HCT116 (cell line): ENCODE measurements around the gene RAC2. TPM values are rescaled to one million over a fixed set of nuclear protein-coding genes. Genes with fewer than 3 reads are reported as not detected.
A peak's percentile ranks its signal among the peaks of the same experiment; 100 is the strongest.

ENCODE experiments used
- ATAC-seq: fragments of 200-7000 bp; cut with Tn5 transposase; 2 replicates; pipeline ENCODE4 v1.9.1; 2020; ENCODE audit warnings: mild to moderate bottlenecking, moderate library complexity
- BruUV-seq: library from RNA; stranded (reverse); fragments of 400-500 nt; replicated peaks from 2 replicates; lab custom pipeline; 2021; lab: Mats Ljungman, UMichigan
- CTCF ChIA-PET: fragments of 300-600 bp; sonication (Branson Sonifier 250); formaldehyde crosslinking; loops from one replicate; lab custom pipeline; 2021; ENCODE audit warnings: antibody characterized with exemption; lab: Charles Lee
- POLR2A ChIA-PET: fragments of 300-600, 350-600 bp; sonication (Branson Sonifier 250); formaldehyde crosslinking; loops from one replicate; lab custom pipeline; 2021; ENCODE audit warnings: antibody characterized with exemption; lab: Charles Lee
- RAD21 ChIA-PET, 2 experiments: fragments of 300-600 bp; sonication (Branson Sonifier 250); formaldehyde crosslinking; loops; one replicate each; lab custom pipeline; 2023; ENCODE audit warnings: low total read pairs in 2 of 2; ENCODE audit not compliant: uncharacterized antibody in 2 of 2, unreplicated experiment in 2 of 2, low non-redundant PET in 1 of 2; lab: Charles Lee
- DNase-seq: peaks from one replicate; pipeline ENCODE4 v3.0.0-alpha.2; 2010; ENCODE audit warnings: low read depth, low spot score
- H2AFZ ChIP-seq: fragments of 200-600 bp; shearing (Covaris generic), sonication (generic); 2 replicates; pipeline ENCODE4 v1.6.1; 2017; ENCODE audit warnings: low read depth, mixed run types, mixed read lengths, antibody characterized with exemption, low read length; ENCODE audit not compliant: poor library complexity, severe bottlenecking
- H3K27ac ChIP-seq: 2 replicates; pipeline ENCODE4 v1.5.1; 2012; ENCODE audit warnings: low read depth, low read length
- H3K27me3 ChIP-seq: fragments of 200-600 bp; sonication (generic); 2 replicates; pipeline ENCODE4 v1.6.1; 2016; ENCODE audit warnings: mixed run types, low read length, mixed read lengths; ENCODE audit not compliant: insufficient read depth
- H3K36me3 ChIP-seq, 2 experiments: fragments of 200-500 bp in 1 of 2; fragments of 200-600 bp in 1 of 2; sonication (Bioruptor generic) in 1 of 2; sonication (generic) in 1 of 2; 2 replicates each; pipeline versions ENCODE4 v1.5.1 to v1.6.1; 2014 to 2016; ENCODE audit warnings: low read length in 2 of 2, inconsistent platforms in 1 of 2, mixed read lengths in 1 of 2, mixed run types in 1 of 2; ENCODE audit not compliant: insufficient read depth in 2 of 2, control insufficient read depth in 1 of 2
- H3K4me1 ChIP-seq, 2 experiments: fragments of 200-600 bp in 1 of 2; sonication (generic) in 1 of 2; 2 replicates each; pipeline versions ENCODE4 v1.5.1 to v1.6.1; 2012 to 2017; ENCODE audit warnings: low read length in 2 of 2, inconsistent platforms in 1 of 2, mild to moderate bottlenecking in 1 of 2, mixed read lengths in 1 of 2, mixed run types in 1 of 2, moderate library complexity in 1 of 2; ENCODE audit not compliant: insufficient read depth in 2 of 2, control insufficient read depth in 1 of 2
- H3K4me2 ChIP-seq: fragments of 200-600 bp; sonication (generic); 2 replicates; pipeline ENCODE4 v1.6.1; 2017; ENCODE audit warnings: mixed run types, low read length, mixed read lengths
- H3K4me3 ChIP-seq, 2 experiments: fragments of 200-600 bp in 1 of 2; sonication (generic) in 1 of 2; replicated peaks in 1 of 2; 2 replicates each; pipeline ENCODE4 v1.5.1; 2011 to 2016; ENCODE audit warnings: low read length in 2 of 2, control low read depth in 1 of 2, low read depth in 1 of 2, mild to moderate bottlenecking in 1 of 2, mixed read lengths in 1 of 2, mixed run types in 1 of 2
- H3K79me2 ChIP-seq: fragments of 200-600 bp; sonication (generic); 2 replicates; pipeline ENCODE4 v1.6.1; 2017; ENCODE audit warnings: mild to moderate bottlenecking, mixed run types, low read length, moderate library complexity, mixed read lengths; ENCODE audit not compliant: insufficient read depth
- H3K9ac ChIP-seq: fragments of 200-600 bp; sonication (generic); 2 replicates; pipeline ENCODE4 v1.6.1; 2016; ENCODE audit warnings: low read length, mixed read lengths
- H3K9me2 ChIP-seq: fragments of 200-600 bp; sonication (generic), shearing (Covaris generic); 2 replicates; pipeline ENCODE4 v1.6.1; 2017; ENCODE audit warnings: mixed run types, mild to moderate bottlenecking, moderate library complexity; ENCODE audit not compliant: insufficient read depth
- H3K9me3 ChIP-seq, 2 experiments: fragments of 200-500 bp in 1 of 2; fragments of 200-600 bp in 1 of 2; sonication (Bioruptor generic) in 1 of 2; sonication (generic) in 1 of 2; 2 replicates each; pipeline ENCODE4 v1.6.1; 2014 to 2017; ENCODE audit warnings: low read length in 2 of 2, mixed read lengths in 2 of 2, inconsistent platforms in 1 of 2, low read depth in 1 of 2, mild to moderate bottlenecking in 1 of 2, mixed run types in 1 of 2, moderate library complexity in 1 of 2; ENCODE audit not compliant: control insufficient read depth in 1 of 2, insufficient read depth in 1 of 2
- H4K20me1 ChIP-seq: fragments of 200-600 bp; sonication (generic), shearing (Covaris generic); 2 replicates; pipeline ENCODE4 v1.6.1; 2017; ENCODE audit warnings: mixed run types, mild to moderate bottlenecking, moderate library complexity; ENCODE audit not compliant: insufficient read depth
- ELF1 ChIP-seq: IDR thresholded peaks from 2 replicates; pipeline ENCODE4 v1.6.1; 2012; ENCODE audit warnings: low read depth, borderline replicate concordance
- FOSL1 ChIP-seq: IDR thresholded peaks from 2 replicates; pipeline ENCODE4 v1.6.1; 2012; ENCODE audit warnings: low read depth
- POLR2AphosphoS5 ChIP-seq: IDR thresholded peaks from 2 replicates; pipeline ENCODE4 v1.6.1; 2011; ENCODE audit warnings: mild to moderate bottlenecking, low read depth, low read length, moderate library complexity
- RAD21 ChIP-seq: IDR thresholded peaks from 2 replicates; pipeline ENCODE4 v1.6.1; 2012; ENCODE audit warnings: low read depth, mild to moderate bottlenecking
- SIN3A ChIP-seq: IDR thresholded peaks from 2 replicates; pipeline ENCODE4 v1.6.1; 2012; ENCODE audit warnings: low read depth
- SP1 ChIP-seq: IDR thresholded peaks from 2 replicates; pipeline ENCODE4 v1.6.1; 2012; ENCODE audit warnings: low read depth
- YY1 ChIP-seq: IDR thresholded peaks from 2 replicates; pipeline ENCODE4 v1.6.1; 2011; ENCODE audit warnings: low read length, low read depth, moderate library complexity, mild to moderate bottlenecking; ENCODE audit not compliant: insufficient replicate concordance; ENCODE audit errors: extremely low read depth
- ZFX ChIP-seq: fragments of 450-650 bp; IDR thresholded peaks from 2 replicates; pipeline ENCODE4 v1.6.1; 2017
- ZNF274 ChIP-seq: fragments of 200-500 bp; sonication (Bioruptor generic); IDR thresholded peaks from 2 replicates; pipeline ENCODE4 v1.6.1; 2014; ENCODE audit warnings: mild to moderate bottlenecking, low read depth, low read length, inconsistent platforms
- intact Hi-C: fragments of 100-400 bp; cut with micrococcal nuclease; formaldehyde crosslinking; loops from 2 replicates; pipeline ENCODE4 v1.10.0; 2022
- total RNA-seq: library from RNA; stranded (reverse); gene quantifications from one replicate; pipeline ENCODE4 v1.2.1, GENCODE V29; 2021; ENCODE audit not compliant: unreplicated experiment
- TF ChIP-seq, protein P1 (sequence below): IDR thresholded peaks from 2 replicates; pipeline ENCODE4 v1.6.1; 2012
- TF ChIP-seq, protein P2 (sequence below), 3 experiments: fragments of 200-600 bp in 1 of 3; sonication (generic) in 1 of 3; IDR thresholded peaks in 2 of 3; conservative IDR thresholded peaks in 1 of 3; 2 replicates each; pipeline ENCODE4 v1.5.1; 2012 to 2017; ENCODE audit warnings: low read depth in 2 of 3, low read length in 2 of 3, antibody characterized with exemption in 1 of 3, borderline replicate concordance in 1 of 3, control low read depth in 1 of 3, mild to moderate bottlenecking in 1 of 3, mixed read lengths in 1 of 3, mixed run types in 1 of 3, moderate library complexity in 1 of 3; ENCODE audit not compliant: insufficient read depth in 1 of 3
- TF ChIP-seq, protein P3 (sequence below): IDR thresholded peaks from 2 replicates; pipeline ENCODE4 v1.6.1; 2012
- TF ChIP-seq, protein P4 (sequence below): IDR thresholded peaks from 2 replicates; pipeline ENCODE4 v1.6.1; 2012; ENCODE audit warnings: low read depth

Gene RAC2
- total RNA-seq, 1 experiment from 2014 or later, result 62.0 TPM

DNA sequence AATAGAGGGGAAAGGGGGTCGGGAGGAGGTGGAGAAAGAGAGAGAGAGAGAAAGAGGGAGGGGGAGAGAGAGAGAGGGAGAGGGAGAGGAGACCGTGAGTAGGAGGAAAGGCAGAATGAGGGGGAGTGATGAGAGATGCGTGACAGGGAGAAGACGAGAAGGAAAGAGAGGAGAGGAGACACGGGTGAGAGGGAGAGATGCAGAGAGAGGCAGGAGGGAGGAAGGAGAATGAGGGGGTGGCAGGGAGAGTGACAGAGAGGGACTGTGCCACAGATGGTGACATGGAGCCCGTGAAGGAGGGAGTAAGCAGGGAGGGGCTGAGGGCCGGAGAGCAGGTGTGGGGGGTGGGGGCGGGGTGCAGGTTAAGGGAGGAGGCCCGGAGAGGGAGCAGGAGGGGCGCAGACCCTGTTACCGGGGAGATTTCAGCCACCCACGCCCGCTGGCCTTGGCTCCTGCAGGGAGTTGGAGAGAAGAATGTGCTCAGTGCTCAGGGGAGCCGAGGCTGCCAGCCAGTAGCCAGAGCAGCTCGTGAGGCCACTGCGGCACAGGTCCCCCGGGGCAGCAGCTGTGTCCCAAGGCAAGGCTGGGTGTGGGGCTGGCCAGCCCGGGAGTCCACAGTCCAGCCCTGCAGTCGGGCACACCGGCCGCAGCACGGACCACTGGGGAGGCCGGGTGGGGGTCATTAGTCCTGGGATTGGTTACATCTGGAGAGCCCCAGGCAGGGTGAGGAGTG is 31.7 kb downstream of the RAC2 start, which contains the start of gene SSTR3:
TSS of gene SSTR3 (minus strand) at position 304 of the 733 bp plus-strand sequence. CDS start 4,674 bp downstream, outside the sequence.
- H3K4me1 ChIP-seq, result no peaks in the 10 kb centered on the region
- no peak for TF ChIP-seq YY1
- TF ChIP-seq ELF1, result no peak
- TF ChIP-seq, protein P1, sequence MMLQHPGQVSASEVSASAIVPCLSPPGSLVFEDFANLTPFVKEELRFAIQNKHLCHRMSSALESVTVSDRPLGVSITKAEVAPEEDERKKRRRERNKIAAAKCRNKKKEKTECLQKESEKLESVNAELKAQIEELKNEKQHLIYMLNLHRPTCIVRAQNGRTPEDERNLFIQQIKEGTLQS, result no peak
- TF ChIP-seq ZFX, result no peak
- POLR2A ChIA-PET, result no interaction called here
- no TSS peak for BruUV-seq
- H3K27me3 ChIP-seq, result no peaks in the 10 kb centered on the region
- no peak within 1 kb of the TSS for H3K9ac ChIP-seq
- H3K9me2 ChIP-seq, result no peaks in the 10 kb centered on the region
- H3K27ac ChIP-seq, result no peak within 1 kb of the TSS
- DNase-seq, result no peak
- no peaks in the 10 kb centered on the region for H3K9me3 ChIP-seq
- 0 out of 2 replicates have a peak, but pooled peaks have one; percentile 17 for ATAC-seq
- no peaks in the 10 kb centered on the region for H3K79me2 ChIP-seq
- H3K4me2 ChIP-seq, result no peak within 1 kb of the TSS
- RAD21 ChIA-PET, result no interaction called here
- H4K20me1 ChIP-seq, result no peaks in the 10 kb centered on the region
- CTCF ChIA-PET, result no interaction called here
- intact Hi-C loops, result no loop called here
- no peak within 1 kb of the TSS for H3K4me3 ChIP-seq
- no peak within 1 kb of the TSS for H2AFZ ChIP-seq
- no peaks in the 10 kb centered on the region for H3K36me3 ChIP-seq

DNA sequence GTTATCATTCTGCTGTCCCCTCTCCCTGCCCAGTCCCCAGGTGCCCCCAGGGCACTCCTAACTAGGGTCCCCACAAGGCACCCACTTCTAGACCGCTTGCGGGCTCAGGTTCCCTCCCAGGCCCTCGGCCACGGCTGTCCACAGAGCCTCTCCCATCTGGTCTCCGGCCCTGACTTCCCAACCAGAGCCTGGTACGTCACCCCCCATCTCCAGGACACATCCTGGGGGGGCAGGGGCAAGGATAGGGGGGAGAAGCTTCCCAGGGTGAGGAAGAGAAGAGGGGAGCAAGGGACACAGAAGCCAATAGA is 32.2 kb downstream of the RAC2 start:
- BruUV-seq, result no TSS peak
- intact Hi-C loops, result no loop called here
- H2AFZ ChIP-seq, result no peak overlapping the region
- H3K4me3 ChIP-seq, result no peak overlapping the region
- H3K4me1 ChIP-seq, result no peaks in the 10 kb centered on the region
- H3K9me3 ChIP-seq, result no peaks in the 10 kb centered on the region
- no peaks in the 10 kb centered on the region for H3K9me2 ChIP-seq
- DNase-seq (no peak), ATAC-seq (no peak)
- no peaks in the 10 kb centered on the region for H3K36me3 ChIP-seq
- no peaks in the 10 kb centered on the region for H3K79me2 ChIP-seq
- RAD21 ChIA-PET, result no interaction called here
- POLR2A ChIA-PET, result no interaction called here
- CTCF ChIA-PET, result no interaction called here
- H3K27me3 ChIP-seq, result no peaks in the 10 kb centered on the region
- no peak overlapping the region for H3K27ac ChIP-seq
- H4K20me1 ChIP-seq, result no peaks in the 10 kb centered on the region
- H3K4me2 ChIP-seq, result no peak overlapping the region
- H3K9ac ChIP-seq, result no peak overlapping the region
- no peak for TF ChIP-seq ZNF274
- TF ChIP-seq, protein P2, sequence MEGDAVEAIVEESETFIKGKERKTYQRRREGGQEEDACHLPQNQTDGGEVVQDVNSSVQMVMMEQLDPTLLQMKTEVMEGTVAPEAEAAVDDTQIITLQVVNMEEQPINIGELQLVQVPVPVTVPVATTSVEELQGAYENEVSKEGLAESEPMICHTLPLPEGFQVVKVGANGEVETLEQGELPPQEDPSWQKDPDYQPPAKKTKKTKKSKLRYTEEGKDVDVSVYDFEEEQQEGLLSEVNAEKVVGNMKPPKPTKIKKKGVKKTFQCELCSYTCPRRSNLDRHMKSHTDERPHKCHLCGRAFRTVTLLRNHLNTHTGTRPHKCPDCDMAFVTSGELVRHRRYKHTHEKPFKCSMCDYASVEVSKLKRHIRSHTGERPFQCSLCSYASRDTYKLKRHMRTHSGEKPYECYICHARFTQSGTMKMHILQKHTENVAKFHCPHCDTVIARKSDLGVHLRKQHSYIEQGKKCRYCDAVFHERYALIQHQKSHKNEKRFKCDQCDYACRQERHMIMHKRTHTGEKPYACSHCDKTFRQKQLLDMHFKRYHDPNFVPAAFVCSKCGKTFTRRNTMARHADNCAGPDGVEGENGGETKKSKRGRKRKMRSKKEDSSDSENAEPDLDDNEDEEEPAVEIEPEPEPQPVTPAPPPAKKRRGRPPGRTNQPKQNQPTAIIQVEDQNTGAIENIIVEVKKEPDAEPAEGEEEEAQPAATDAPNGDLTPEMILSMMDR (IDR thresholded peaks at IDR 0.05 in 2 of 3, conservative IDR thresholded peaks at IDR 0.05 in 1 of 3; ENCODE audit: borderline replicate concordance in 1 of 3, insufficient read depth in 1 of 3, low read depth in 2 of 3, low read length in 2 of 3), result no peak
- TF ChIP-seq POLR2AphosphoS5, result no peak
- no peak for TF ChIP-seq FOSL1
- TF ChIP-seq, protein P3, sequence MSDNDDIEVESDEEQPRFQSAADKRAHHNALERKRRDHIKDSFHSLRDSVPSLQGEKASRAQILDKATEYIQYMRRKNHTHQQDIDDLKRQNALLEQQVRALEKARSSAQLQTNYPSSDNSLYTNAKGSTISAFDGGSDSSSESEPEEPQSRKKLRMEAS, result no peak
- TF ChIP-seq, protein P4, sequence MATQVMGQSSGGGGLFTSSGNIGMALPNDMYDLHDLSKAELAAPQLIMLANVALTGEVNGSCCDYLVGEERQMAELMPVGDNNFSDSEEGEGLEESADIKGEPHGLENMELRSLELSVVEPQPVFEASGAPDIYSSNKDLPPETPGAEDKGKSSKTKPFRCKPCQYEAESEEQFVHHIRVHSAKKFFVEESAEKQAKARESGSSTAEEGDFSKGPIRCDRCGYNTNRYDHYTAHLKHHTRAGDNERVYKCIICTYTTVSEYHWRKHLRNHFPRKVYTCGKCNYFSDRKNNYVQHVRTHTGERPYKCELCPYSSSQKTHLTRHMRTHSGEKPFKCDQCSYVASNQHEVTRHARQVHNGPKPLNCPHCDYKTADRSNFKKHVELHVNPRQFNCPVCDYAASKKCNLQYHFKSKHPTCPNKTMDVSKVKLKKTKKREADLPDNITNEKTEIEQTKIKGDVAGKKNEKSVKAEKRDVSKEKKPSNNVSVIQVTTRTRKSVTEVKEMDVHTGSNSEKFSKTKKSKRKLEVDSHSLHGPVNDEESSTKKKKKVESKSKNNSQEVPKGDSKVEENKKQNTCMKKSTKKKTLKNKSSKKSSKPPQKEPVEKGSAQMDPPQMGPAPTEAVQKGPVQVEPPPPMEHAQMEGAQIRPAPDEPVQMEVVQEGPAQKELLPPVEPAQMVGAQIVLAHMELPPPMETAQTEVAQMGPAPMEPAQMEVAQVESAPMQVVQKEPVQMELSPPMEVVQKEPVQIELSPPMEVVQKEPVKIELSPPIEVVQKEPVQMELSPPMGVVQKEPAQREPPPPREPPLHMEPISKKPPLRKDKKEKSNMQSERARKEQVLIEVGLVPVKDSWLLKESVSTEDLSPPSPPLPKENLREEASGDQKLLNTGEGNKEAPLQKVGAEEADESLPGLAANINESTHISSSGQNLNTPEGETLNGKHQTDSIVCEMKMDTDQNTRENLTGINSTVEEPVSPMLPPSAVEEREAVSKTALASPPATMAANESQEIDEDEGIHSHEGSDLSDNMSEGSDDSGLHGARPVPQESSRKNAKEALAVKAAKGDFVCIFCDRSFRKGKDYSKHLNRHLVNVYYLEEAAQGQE, result no peak
- TF ChIP-seq, protein P1, result no peak
- TF ChIP-seq SP1, result no peak
- no peak for TF ChIP-seq RAD21
- no peak for TF ChIP-seq SIN3A
- no peak for TF ChIP-seq ELF1
